A172 (cell line): Measurements from ENCODE around the gene C1QTNF1. TPM values are rescaled to one million over a fixed set of nuclear protein-coding genes. Genes with fewer than 3 reads are reported as not detected.

ENCODE experiments used
- DNase-seq: peaks from one replicate; pipeline ENCODE4 v3.0.0-alpha.2; 2015; ENCODE audit warnings: low spot score
- total RNA-seq: library from RNA; depleted of rRNA; stranded (reverse); fragments of >200 nt; shearing (Covaris generic); gene quantifications from 2 replicates; pipeline ENCODE4 v1.2.3, GENCODE V29; 2014

The C1QTNF1 gene
- total RNA-seq, 1 experiment from 2014 or later: 6.5 TPM

DNA sequence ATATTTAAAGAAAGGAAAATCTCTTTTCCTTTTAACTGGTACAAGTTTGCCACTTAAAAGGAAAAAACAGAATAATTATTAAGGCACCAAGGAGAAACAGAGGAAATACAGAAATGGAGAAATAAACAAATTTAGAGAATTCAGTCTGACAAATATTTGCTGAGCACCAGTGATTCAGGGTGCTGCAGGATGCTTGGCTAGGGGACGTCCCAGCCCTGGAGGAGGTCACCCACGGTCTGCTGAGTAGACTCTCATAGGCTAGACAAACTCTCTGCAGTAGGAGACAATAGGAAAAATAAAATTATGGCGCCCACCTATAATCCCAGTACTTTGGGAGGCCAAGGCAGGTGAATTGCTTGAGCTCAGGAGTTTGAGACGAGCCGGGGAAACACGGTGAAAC lies 15.9 kb downstream of the C1QTNF1 start:
- no peak for DNase-seq

DNA sequence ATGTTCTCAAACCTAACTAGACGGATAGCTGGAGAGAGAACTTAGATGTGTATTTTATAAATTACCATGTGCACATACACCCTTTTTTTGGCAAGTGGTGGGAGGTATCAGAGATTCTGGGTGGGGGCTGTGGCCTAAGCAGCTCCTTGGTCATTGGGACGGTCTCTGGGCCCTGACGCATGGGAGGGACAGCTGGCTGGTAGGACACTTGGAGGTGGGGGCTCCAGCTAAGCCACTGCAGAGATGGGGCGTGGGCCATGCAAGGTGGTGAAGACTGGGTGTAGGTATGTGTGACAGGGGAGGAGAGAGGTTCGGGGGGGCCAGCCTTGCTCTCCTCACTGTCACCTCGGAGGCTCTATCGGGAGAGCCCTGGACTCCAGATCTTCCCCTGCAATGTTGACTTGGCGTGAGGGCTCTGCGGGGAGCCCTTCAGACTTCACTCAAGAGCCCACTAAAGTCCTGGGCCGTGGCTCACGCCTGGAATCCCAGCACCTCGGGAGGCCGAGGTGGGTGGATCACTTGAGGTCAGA lies 17.1 kb downstream of the C1QTNF1 start:
- no peak for DNase-seq

DNA sequence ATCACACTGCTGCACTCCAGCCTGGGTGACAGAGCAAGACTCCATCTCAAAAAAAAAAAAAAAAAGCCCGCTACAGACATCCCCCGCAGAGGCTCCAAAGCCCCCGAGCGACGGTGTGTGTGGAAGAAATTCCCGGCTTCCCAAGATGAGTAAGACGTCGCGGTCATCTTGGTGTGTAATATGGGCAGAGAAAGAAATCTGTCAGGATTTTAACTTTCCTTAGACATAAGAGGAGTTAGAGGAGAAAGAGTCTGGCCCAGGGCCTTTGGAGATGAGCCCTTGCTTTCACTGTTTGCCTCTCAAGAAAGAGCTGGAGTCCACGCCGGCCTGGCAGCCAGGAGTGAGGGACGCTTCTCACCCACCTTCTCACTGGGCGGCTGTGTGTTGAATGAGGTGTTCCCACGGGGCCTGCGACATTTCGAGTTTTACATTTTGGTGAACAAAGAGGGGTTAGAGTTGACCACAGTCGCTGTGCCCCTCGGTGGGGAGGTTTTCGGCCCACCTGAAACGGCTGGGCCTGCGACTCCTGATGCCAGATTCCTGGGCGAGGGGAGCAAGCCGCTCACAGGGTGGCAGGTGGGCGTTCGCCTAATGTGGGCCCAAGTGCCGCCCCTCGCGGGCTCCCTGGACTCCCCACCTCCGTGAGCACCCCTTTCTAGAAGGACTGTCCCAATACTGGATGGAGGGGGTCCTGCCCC lies 17.9 kb downstream of the C1QTNF1 start:
- no peak for DNase-seq

DNA sequence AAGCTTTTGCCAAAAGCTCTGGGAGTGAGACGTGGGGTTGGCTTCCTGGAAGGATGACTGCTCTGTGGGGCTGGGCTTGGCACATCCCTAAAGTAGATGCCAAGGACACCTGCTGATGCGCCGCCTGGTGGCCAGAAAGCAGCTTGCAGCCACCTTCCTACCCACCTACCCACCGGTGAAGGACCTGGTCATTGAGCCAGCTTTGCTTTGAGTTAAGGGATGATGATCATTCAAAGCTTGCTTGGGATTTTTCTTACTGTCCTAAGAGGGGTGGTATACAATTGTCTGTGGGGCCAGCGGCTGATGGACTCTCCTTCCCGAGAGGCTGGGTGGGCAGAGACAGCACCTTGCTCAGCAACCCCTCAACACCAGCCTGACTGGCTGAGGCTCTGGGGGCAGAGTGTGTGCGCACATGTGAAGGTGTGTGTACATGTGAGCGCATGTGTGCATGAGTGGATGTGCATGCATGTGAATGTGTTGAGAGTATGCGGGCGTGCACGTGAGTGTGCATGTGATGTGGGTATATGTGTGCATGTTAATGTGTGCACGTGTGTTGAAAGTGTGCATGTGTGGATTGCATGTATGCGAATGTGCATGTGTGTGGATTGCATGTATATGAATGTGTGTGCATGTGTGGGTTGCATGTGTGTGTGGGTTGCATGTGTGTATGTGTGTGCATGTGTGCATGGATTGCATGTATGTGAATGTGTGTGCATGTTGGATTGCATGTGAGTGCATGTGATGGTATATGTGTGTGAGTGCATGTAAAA lies 18.6 kb downstream of the C1QTNF1 start:
- peak; percentile 80 for DNase-seq

DNA sequence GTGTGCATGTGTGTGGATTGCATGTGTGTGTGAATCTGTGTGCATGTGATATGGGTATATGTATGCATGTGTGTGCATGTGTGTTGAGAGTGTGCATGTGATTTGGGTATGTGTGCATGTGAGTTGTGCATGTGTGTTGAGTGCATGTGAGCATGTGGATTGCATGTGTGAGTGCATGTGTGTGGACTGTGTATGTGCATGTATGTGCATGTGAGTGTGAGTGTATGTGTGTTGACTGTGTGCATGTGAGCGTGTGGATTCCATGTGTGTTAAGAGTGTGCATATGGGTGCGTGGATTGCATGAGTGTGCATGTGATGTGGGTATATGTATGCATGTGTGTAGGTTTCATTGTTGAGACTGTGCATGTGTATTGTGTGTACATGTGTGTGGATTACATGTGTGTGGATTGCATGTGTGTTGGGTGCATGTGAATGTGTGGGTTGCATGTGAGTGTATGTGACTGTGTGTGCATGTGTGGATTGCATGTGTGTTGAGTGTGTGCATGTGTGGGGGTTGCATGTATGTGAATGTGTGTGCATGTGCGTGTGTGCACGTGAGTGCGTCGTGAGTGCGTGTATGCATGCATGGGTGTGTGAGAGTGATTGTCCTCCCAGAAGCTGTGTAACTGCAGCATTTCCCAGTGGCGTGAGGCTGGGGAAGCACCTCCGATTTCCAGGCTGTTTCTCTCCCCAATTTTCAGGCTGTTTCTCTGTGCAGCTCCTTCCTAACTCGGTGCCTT lies 19.4 kb downstream of the C1QTNF1 start:
- no peak for DNase-seq

DNA sequence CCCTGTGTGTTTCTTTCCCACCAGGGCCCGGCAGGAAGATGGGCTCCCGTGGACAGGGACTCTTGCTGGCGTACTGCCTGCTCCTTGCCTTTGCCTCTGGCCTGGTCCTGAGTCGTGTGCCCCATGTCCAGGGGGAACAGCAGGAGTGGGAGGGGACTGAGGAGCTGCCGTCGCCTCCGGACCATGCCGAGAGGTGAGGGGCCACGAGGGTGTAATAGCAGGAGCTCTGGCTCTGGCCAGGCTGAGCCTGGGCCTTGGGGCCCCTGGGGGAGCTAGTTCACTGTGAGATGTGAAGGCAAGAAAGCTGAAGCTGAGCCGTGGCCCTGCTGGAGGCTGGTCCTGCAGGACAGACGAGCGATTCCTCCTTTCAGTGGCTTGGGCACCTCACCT lies 20.0 kb downstream of the C1QTNF1 start:
- no peak for DNase-seq

DNA sequence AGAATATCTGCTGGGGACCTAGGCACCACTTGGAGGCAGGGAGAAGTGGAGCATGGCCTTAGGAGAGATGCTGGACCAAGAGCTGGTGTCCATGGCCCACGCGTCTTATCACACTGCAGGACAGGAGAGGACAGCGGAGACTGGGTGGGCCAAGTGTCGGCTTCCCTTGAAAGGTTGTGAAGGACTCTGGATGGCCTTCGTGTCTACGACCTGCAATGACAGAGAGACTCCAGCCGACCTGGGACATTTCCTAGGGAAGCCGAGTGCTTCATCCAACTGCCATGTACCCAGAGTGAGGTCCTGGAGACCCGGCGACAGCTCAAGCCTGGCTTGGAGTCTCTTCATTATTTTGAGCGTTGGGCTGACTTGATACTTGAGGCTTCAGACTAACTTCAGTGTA lies 20.5 kb downstream of the C1QTNF1 start:
- no peak for DNase-seq

DNA sequence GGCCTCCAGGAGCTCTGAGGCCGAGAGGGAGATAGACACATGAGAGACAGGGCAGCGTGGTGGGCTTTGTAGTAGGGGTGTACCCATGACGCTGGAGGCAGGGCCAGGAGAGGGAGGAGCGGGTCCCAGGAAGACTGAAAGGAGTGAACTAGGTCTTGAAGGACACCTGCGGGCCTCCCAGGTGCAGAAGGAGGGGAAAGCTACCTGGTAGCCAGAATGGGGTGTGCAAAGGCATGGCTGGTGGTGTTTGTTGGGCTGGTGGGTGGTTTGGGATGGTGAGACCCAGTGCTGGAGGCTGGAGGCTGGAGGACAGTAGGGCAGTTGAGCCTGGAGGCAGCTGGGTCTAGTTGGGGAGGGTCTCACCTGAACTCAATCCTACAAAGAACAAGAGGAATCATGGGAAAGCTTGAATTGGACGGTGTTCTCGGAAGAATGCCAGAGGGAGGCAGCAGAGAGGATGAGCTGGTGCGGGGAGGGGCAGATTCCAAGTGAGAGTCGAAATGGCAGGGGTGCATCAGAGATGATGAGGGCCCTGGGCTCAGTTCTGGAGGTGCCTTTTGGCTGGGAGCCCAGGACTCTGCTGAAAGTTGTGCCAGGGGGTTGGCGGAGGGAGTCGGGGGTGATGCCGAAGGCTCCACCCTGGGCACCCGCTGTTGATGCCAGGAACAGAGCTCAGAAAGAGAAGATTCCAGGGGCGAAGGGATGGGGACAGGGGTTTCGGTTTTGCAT lies 21.2 kb downstream of the C1QTNF1 start:
- no peak for DNase-seq

DNA sequence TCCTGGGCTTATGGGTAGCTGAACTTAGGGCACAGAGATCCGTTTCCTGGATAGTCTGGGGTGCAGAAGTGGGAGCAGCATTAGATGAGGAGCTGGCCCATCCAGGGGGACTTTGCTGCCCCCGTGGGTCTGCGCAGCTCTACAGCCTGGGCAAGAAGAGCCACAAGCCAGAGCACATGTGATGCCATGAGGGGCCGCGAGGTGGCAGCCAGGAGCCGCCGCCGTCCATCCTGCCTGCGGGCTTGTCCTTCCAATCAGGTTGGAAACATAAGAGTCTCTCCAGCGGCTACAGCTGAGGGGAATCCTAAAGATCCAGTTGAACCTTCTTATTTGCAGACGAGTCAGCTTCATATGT lies 21.9 kb downstream of the C1QTNF1 start:
- peak; percentile 74 for DNase-seq

DNA sequence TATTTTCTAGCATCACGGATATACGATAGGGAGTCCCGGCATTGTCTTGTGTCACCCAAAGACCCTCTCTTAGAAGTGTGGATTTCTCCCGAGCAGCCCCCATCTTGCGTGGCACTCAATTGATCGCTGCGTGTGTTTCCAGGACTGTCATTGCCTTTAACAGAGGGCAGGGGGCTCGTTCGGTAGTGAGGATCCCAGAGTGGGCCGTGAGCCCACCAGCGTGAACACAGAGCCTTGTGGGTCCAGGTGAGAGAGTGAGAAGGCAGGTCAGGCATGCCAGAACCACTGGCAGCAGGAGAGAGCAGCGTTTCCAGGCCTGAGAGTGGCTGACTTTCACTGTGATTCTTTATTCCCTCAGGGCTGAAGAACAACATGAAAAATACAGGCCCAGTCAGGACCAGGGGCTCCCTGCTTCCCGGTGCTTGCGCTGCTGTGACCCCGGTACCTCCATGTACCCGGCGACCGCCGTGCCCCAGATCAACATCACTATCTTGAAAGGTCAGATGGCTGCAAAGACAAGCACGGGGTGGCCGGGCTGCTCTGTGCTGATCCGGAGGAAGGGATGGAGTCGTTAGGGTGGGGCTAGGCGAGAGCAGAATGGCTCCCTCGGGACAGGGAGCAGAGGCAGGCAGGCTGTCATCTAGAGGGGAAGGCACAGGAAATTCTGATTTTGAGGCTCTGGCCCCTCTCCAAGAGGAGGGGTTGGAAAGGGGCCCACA lies 22.4 kb downstream of the C1QTNF1 start:
- DNase-seq: no peak

DNA sequence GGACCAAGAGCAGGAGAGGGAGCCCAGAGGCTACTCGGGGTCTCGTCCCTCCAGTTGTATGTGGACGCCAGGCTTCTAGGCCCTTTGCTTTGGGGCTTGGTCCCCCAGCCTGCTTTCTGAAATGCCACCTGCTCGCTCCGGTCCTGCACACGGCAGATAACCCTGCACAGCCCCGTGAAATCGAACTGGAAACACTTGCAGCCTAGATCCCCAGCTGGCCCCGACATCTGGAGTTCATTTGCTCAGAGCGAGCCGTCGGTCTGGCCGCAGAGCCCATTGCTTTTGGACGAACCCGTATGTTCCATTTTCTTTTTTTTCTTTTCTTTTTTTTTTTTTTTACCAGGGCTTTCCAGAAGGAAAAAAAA lies 22.9 kb downstream of the C1QTNF1 start:
- DNase-seq: no peak

DNA sequence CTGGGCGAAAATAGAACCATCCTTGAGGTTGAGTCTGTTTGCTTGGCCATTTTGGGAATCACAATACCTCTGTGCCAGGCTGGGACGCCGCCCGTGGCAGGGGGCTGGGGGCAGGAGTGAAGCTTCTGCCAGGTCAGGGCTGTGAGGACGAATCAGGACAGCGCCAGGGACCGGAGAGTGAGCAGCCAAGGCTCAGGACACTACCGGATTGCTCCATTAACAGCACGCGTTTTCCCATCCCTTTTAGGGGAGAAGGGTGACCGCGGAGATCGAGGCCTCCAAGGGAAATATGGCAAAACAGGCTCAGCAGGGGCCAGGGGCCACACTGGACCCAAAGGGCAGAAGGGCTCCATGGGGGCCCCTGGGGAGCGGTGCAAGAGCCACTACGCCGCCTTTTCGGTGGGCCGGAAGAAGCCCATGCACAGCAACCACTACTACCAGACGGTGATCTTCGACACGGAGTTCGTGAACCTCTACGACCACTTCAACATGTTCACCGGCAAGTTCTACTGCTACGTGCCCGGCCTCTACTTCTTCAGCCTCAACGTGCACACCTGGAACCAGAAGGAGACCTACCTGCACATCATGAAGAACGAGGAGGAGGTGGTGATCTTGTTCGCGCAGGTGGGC lies 23.4 kb downstream of the C1QTNF1 start:
- DNase-seq: no peak

DNA sequence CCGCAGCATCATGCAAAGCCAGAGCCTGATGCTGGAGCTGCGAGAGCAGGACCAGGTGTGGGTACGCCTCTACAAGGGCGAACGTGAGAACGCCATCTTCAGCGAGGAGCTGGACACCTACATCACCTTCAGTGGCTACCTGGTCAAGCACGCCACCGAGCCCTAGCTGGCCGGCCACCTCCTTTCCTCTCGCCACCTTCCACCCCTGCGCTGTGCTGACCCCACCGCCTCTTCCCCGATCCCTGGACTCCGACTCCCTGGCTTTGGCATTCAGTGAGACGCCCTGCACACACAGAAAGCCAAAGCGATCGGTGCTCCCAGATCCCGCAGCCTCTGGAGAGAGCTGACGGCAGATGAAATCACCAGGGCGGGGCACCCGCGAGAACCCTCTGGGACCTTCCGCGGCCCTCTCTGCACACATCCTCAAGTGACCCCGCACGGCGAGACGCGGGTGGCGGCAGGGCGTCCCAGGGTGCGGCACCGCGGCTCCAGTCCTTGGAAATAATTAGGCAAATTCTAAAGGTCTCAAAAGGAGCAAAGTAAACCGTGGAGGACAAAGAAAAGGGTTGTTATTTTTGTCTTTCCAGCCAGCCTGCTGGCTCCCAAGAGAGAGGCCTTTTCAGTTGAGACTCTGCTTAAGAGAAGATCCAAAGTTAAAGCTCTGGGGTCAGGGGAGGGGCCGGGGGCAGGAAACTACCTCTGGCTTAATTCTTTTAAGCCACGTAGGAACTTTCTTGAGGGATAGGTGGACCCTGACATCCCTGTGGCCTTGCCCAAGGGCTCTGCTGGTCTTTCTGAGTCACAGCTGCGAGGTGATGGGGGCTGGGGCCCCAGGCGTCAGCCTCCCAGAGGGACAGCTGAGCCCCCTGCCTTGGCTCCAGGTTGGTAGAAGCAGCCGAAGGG lies 24.2 kb downstream of the C1QTNF1 start:
- DNase-seq: no peak

DNA sequence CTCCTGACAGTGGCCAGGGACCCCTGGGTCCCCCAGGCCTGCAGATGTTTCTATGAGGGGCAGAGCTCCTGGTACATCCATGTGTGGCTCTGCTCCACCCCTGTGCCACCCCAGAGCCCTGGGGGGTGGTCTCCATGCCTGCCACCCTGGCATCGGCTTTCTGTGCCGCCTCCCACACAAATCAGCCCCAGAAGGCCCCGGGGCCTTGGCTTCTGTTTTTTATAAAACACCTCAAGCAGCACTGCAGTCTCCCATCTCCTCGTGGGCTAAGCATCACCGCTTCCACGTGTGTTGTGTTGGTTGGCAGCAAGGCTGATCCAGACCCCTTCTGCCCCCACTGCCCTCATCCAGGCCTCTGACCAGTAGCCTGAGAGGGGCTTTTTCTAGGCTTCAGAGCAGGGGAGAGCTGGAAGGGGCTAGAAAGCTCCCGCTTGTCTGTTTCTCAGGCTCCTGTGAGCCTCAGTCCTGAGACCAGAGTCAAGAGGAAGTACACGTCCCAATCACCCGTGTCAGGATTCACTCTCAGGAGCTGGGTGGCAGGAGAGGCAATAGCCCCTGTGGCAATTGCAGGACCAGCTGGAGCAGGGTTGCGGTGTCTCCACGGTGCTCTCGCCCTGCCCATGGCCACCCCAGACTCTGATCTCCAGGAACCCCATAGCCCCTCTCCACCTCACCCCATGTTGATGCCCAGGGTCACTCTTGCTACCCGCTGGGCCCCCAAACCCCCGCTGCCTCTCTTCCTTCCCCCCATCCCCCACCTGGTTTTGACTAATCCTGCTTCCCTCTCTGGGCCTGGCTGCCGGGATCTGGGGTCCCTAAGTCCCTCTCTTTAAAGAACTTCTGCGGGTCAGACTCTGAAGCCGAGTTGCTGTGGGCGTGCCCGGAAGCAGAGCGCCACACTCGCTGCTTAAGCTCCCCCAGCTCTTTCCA lies 25.1 kb downstream of the C1QTNF1 start:
- no peak for DNase-seq

DNA sequence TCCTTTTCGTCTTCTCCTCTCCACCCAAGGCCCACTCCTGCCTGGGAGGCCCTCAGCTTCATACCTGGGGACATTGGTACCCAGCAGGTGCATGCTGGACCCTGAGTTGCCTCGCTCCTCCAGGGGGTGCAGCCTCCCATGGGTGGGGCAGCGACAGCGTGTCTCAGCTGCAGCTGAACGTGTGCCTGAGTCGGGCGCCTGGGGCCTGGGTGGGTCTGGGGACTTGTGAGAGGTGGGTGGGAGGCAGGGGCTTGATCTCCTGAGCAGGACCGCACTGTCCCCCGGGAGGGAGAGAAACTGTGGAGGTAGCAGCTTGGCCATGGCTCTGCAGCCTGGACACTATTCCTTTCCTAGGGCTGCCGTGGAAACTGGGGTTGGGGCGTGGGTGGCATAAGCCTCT lies 25.9 kb downstream of the C1QTNF1 start:
- DNase-seq: no peak

DNA sequence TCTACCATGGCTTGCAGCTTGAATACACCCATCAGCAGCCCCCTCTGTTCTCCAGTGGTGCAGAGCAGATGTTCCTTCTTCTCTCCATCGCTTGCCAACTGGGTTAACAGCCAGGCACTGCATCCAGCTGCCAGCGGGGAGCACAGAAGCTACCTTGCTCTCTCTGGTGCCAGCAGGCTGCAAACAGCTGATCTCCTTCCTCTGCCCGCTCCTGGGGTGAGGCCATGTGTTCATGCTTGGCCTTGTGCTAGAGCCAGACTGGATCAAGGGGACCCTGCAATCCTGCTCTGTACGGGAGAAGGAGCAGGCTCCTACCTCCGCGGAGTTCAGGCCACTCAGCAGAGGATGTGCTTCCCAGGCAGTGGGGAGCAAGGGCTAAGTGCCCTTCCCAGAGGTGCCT lies 26.6 kb downstream of the C1QTNF1 start:
- no peak for DNase-seq

DNA sequence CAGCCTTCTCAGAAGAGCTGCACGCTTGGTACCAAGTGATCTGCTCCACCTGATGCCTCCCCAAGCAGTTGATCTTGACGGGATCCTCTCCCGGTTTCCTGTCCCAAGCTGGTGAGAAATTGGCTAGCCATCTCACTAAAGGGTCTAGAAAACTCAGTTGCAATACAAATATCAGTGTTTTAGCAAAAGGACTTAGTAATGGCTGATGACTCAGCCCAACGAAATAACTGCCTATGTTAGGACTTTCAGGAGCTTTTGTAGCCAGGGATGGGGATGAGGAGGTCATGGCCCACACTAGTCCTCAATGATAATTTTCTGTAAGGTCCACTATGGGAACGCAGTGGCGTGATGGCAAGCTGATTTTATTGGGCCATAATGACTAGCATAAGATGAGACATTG lies 27.3 kb downstream of the C1QTNF1 start:
- peak; percentile 40 for DNase-seq

DNA sequence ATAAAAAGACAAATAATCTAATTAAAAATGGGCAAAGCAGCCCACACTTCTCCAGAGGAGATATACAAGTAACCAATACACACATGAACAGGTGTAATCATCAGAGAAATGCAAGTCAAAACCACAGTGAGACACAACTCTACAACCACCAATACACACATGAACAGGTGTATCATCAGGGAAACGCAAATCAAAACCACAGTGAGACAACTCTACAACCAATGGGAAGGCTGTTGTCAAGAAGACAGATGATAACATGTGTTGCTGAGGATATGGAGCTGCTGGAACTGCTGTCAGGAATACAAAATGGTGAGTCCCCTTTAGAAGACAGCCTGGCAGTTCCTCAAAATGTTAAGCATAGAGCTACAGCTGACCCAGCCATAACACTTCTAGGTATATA lies 28.2 kb downstream of the C1QTNF1 start:
- DNase-seq: no peak
